ENCODE data around the gene PNMA6E. TPM values are rescaled to one million over a fixed set of nuclear protein-coding genes. Genes with fewer than 3 reads are reported as not detected.
"Not testable (repeated sequence)": the region's sequence is repeated elsewhere in the genome, so short reads cannot be mapped to it uniquely, and the experiment has no call there.

Gene PNMA6E
- total and polyA plus RNA-seq, 2 of the 13 experiments (the other 11 are each of a cell fraction or from before 2014, with no cell fraction given) = not detected

- no TSS peak for BruUV-seq (replicated peaks)
- Histone ChIP-seq H3K4me2 (ENCODE audit: low read depth, low read length) (no peak overlapping the region), H3K27me3 (ENCODE audit: control insufficient read depth in 1 of 2, insufficient read depth in 2 of 2, low read length in 2 of 2) (no peaks in the 10 kb centered on the region), H2AFZ (ENCODE audit: low read length) (no peak overlapping the region), H3K4me3 (replicated peaks in 1 of 3; ENCODE audit: insufficient read depth in 1 of 3, low read depth in 2 of 3, low read length in 3 of 3) (no peak overlapping the region), H3K36me3 (replicated peaks in 1 of 2; ENCODE audit: control insufficient read depth in 1 of 2, insufficient read depth in 2 of 2, low read length in 2 of 2) (no peaks in the 10 kb centered on the region), H3K4me1 (ENCODE audit: insufficient read depth, low read length) (peaks cover 30% of the 10 kb centered on the region), H3K9me3 (ENCODE audit: low read length) (no peaks in the 10 kb centered on the region), H3K79me2 (ENCODE audit: insufficient read depth, low read length) (no peaks in the 10 kb centered on the region), H3K27ac (ENCODE audit: extremely low read length, insufficient read depth, low read length) (no peak overlapping the region), H4K20me1 (ENCODE audit: insufficient read depth, low read length) (no peaks in the 10 kb centered on the region), H3K9ac (ENCODE audit: insufficient read depth, low read depth, low read length) (no peak overlapping the region)
- in situ Hi-C loops (cut with HindIII; ENCODE audit: extremely low pct_ligation_motif_present, low pct_unique_long_range_greater_than_20kb) (no loop called here), intact Hi-C loops (cut with micrococcal nuclease; ENCODE audit: unreplicated experiment) (no loop called here)
- FAIRE-seq (no peak), ATAC-seq (no peak), DNase-seq (ENCODE audit: low spot score) (no peak)
- POLR2A ChIA-PET = no interaction called here
- 40% methylated on average over 5 of the region's 5 CpGs for WGBS (ENCODE audit: low lambda C conversion rate)
- TF ChIP-seq MNT (IDR thresholded peaks at IDR 0.05) (peak; percentile 33; the same call in 1 of the 2 replicates), SPEN (CRISPR knock-in tag; IDR thresholded peaks at IDR 0.05; ENCODE audit: low read depth) (no peak), ZFX (CRISPR knock-in tag; IDR thresholded peaks at IDR 0.05; ENCODE audit: low read depth) (no peak)
- CTCF ChIA-PET (ENCODE audit: low intra/inter-chr PET ratio, low total read pairs) = no interaction called here
These were observed 4.3 kb upstream of the PNMA6E start for GRCh38 chrX:153405426-153405825.

DNA sequence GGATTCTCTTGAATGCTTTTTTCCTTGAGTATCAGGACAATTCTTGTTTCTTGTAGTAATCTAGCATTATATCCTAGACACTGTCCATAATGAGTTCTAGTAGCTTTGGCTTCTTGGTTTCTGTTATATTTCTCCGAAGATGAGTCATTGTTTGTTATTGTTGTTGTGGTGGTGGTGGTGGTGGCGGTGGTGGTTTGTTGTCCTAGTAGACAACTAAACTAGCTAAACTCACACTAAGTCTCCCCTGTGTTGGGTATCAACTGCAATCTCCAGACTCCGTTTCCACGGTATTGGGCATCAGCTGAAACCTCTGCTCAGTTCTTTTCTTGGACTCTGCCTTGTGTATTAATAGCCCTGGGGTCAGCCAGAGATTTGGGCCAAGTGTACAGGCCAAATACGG, 3.2 kb upstream of the PNMA6E start:
- ATAC-seq; H3K27me3 ChIP-seq (ENCODE audit: control insufficient read depth in 1 of 2, insufficient read depth in 2 of 2, low read length in 2 of 2); H3K9me3 ChIP-seq (ENCODE audit: low read length); POLR2A ChIA-PET; H3K9ac ChIP-seq (ENCODE audit: insufficient read depth, low read depth, low read length); CTCF ChIA-PET (ENCODE audit: low intra/inter-chr PET ratio, low total read pairs); intact Hi-C loops (cut with micrococcal nuclease; ENCODE audit: unreplicated experiment); H3K36me3 ChIP-seq (replicated peaks in 1 of 2; ENCODE audit: control insufficient read depth in 1 of 2, insufficient read depth in 2 of 2, low read length in 2 of 2); H3K4me3 ChIP-seq (replicated peaks in 1 of 3; ENCODE audit: insufficient read depth in 1 of 3, low read depth in 2 of 3, low read length in 3 of 3); in situ Hi-C loops (cut with HindIII; ENCODE audit: extremely low pct_ligation_motif_present, low pct_unique_long_range_greater_than_20kb); H3K4me2 ChIP-seq (ENCODE audit: low read depth, low read length); BruUV-seq (replicated peaks); H4K20me1 ChIP-seq (ENCODE audit: insufficient read depth, low read length); H3K79me2 ChIP-seq (ENCODE audit: insufficient read depth, low read length); H2AFZ ChIP-seq (ENCODE audit: low read length); FAIRE-seq; DNase-seq (ENCODE audit: low spot score); H3K27ac ChIP-seq (ENCODE audit: extremely low read length, insufficient read depth, low read length): not testable (repeated sequence)
- H3K4me1 ChIP-seq (ENCODE audit: insufficient read depth, low read length) = peaks cover 19% of the 10 kb centered on the region
- WGBS (ENCODE audit: low lambda C conversion rate) = 37% methylated on average over 5 of the region's 5 CpGs

Measured in HepG2 (cell line).